NCI-H460 (cell line): ENCODE measurements around the gene BCL7A. TPM values are rescaled to one million over a fixed set of nuclear protein-coding genes. Genes with fewer than 3 reads are reported as not detected.

Source experiments
- total RNA-seq: library from RNA; depleted of rRNA; stranded (reverse); fragments of >200 nt; shearing (Covaris generic); gene quantifications from 2 replicates; pipeline ENCODE4 v1.2.3, GENCODE V29; 2014; rRNA removed

BCL7A gene
- total RNA-seq, 1 experiment from 2014 or later = 13.1 TPM

Other genes starting within 250 kb of the BCL7A start
- 43.9 and 44.5 TPM in 2 replicates for gene RHOF, start 228.2 kb upstream of the BCL7A start, total RNA-seq
- gene SETD1B, start 217.9 kb upstream of the BCL7A start, total RNA-seq = 4.0 and 4.8 TPM in 2 replicates
- 0.22 and 1.5 TPM in 2 replicates for gene HPD, start 163.0 kb upstream of the BCL7A start, total RNA-seq
- 67.0 and 75.7 TPM in 2 replicates for gene PSMD9, start 133.1 kb upstream of the BCL7A start, total RNA-seq
- gene CFAP251, start 103.3 kb upstream of the BCL7A start, total RNA-seq = 4.9 and 5.0 TPM in 2 replicates
- 8.3 and 8.5 TPM in 2 replicates for gene MLXIP, start 56.9 kb downstream of the BCL7A start, total RNA-seq
- gene IL31, start 152.3 kb downstream of the BCL7A start, total RNA-seq = not detected in 2 replicates
- not detected in 2 replicates for gene LRRC43, start 161.2 kb downstream of the BCL7A start, total RNA-seq
- 0.35 and 0.40 TPM in 2 replicates for gene B3GNT4, start 181.8 kb downstream of the BCL7A start, total RNA-seq
- gene DIABLO, start 204.2 kb downstream of the BCL7A start, total RNA-seq = 59.8 and 67.4 TPM in 2 replicates
- 17.3 and 23.6 TPM in 2 replicates for gene VPS33A, start 244.6 kb downstream of the BCL7A start, total RNA-seq